ENCODE measurements around the gene CSF2RB.

- no peak for TF ChIP-seq EZH2phosphoT487 (IDR thresholded peaks at IDR 0.05)
- no peak for TF ChIP-seq EZH2 (IDR thresholded peaks at IDR 0.05)
- no peak for TF ChIP-seq CTCF (IDR thresholded peaks at IDR 0.05)
These were observed 45.7 kb upstream of the CSF2RB start for GRCh38 chr22:36867695-36868094.
